22Rv1 (cell line): Measurements from ENCODE around the gene ITPKB.

Experiments
- H3K27ac ChIP-seq: fragments of 450-650 bp; 2 replicates; pipeline ENCODE4 v1.5.1; 2017
- CTCF ChIP-seq: fragments of 450-650 bp; IDR thresholded peaks from 2 replicates; pipeline ENCODE4 v1.5.1; 2017; ENCODE audit warnings: mild to moderate bottlenecking
- ZFX ChIP-seq: fragments of 450-650 bp; IDR thresholded peaks from 2 replicates; pipeline ENCODE4 v1.6.1; 2017; ENCODE audit warnings: antibody characterized with exemption, borderline replicate concordance

ITPKB gene

GRCh38 chr1:226733876-226734275 is 5.2 kb downstream of the ITPKB start:
- no peak overlapping the region for H3K27ac ChIP-seq
- TF ChIP-seq ZFX (no peak), CTCF (no peak)

DNA sequence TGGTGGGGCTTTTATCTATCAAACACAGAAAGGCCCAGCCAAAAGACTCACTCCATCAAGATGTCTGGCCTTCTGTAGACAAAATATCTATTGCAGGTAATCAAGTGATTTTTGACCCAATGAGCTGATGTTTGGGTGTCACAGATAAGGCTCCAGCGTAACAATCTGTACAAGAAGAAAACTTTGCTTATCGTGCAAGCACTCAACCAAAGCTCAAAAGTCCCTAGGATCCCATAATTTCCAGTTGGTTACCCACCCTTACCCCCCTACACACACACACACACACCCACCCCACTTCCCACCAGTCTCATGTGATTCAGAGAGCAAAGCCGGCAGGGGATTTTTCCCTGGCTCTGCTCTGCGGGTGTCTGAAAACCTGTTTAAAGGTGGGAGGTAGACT is 5.8 kb downstream of the ITPKB start:
- no peak for TF ChIP-seq ZFX
- no peak for TF ChIP-seq CTCF
- no peak overlapping the region for H3K27ac ChIP-seq

DNA sequence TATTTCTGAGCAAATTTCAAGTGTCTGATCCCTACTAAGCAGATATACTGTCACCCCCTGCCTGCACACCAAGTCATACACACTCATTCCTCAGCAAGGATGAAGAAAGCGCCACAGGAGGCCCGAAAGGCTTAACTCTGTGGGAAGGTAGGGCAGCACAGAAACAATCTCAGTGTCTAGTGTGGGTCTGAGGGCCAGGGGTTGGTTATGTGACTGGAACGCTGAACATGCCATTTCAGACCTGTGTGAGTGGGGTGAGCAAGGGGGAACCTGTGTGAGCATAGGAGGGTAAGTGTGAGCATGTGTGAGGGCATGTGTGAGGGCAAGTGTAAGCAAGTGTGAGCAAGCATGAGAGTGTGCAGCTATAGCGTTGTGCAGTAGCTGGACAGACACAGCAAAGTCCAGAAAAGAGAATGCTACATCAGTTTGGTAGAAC is 6.2 kb downstream of the ITPKB start:
- H3K27ac ChIP-seq, result no peak overlapping the region
- no peak for TF ChIP-seq CTCF
- TF ChIP-seq ZFX, result no peak

GRCh38 chr1:226731257-226731893 is 7.7 kb downstream of the ITPKB start:
- H3K27ac ChIP-seq, result no peak overlapping the region
- TF ChIP-seq ZFX (no peak), CTCF (no peak)

DNA sequence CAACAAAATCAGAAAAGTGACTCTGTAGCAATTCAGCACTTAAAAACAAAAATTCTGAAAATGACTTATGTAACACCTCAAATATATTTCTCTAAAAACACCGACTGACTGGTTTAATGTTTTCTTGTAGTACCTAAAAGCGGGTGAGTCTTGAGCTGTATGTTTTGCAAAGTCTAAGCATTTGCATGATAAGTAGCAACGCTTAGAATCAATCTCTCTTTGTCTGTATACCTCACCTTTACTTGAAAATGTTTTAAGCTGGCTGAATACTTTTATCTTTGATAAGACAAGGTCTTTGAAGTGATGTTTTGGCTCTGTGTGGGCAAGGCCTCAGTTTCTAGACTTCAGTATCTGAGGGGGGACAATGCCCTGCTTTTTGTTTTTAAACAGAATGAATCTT is 8.2 kb downstream of the ITPKB start:
- TF ChIP-seq CTCF (no peak), ZFX (no peak)
- no peak overlapping the region for H3K27ac ChIP-seq

DNA sequence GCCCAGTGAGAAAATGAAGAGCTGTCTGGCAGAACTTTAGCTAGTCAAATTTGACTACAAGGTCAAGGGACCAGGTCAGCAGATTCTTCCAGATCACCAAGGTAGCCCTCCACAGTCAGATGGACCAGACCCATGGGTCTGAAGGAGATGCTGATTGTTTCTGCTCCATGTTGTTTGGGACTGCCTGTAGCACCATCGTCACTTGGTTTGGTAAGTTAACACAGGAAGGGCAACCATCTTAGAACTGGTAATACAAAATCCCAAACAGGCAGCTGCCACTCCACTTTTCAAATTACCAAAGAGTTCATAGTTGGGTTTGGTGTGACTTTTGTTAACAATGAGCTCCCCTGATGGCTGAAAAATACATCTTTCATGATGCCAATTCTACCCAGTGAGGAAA is 9.0 kb downstream of the ITPKB start:
- TF ChIP-seq ZFX (no peak), CTCF (no peak)
- no peak overlapping the region for H3K27ac ChIP-seq

DNA sequence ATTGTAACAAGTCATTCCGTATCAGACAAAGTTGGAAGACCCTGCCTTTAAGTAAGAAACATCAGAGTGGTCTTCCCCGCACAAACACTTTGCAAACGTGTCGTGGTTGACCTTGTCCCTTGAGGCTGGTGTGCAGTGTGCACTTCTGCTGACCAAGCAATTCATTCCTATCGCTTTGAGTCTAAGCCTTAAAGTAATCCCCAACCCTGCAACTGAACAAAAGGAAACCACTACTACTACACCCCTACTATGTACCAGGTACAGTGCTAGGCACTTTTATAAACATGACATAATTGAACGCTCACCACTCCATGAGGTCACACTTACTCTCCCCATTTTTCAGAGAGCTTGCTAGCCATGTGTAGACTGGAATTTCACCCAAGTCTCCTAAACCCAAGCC is 10.6 kb downstream of the ITPKB start:
- H3K27ac ChIP-seq, result no peak overlapping the region
- TF ChIP-seq ZFX (no peak), CTCF (no peak)
